NB4 (cell line): ENCODE data around the gene GPR35.

ENCODE experiments used
- DNase-seq: peaks from one replicate; pipeline ENCODE4 v3.0.0; 2010; ENCODE audit warnings: low read depth
- H3K4me3 ChIP-seq: one replicate; pipeline ENCODE4 v1.5.1; 2011; ENCODE audit warnings: mild to moderate bottlenecking, low read depth, low read length, moderate library complexity
- MYC ChIP-seq: IDR thresholded peaks from 2 replicates; pipeline ENCODE4 v1.6.1; 2011; ENCODE audit warnings: low read depth, low read length
- POLR2A ChIP-seq: IDR thresholded peaks from 2 replicates; pipeline ENCODE4 v1.6.1; 2011; ENCODE audit warnings: mild to moderate bottlenecking; ENCODE audit not compliant: insufficient read length; ENCODE audit errors: extremely low read depth
- TF ChIP-seq, protein P1 (sequence below): IDR thresholded peaks from one replicate; pipeline ENCODE4 v1.5.1; 2012; ENCODE audit warnings: low read depth, low read length
- TF ChIP-seq, protein P2 (sequence below): IDR thresholded peaks from 2 replicates; pipeline ENCODE4 v1.6.1; 2011; ENCODE audit warnings: low read depth, low read length

GPR35 gene

DNA sequence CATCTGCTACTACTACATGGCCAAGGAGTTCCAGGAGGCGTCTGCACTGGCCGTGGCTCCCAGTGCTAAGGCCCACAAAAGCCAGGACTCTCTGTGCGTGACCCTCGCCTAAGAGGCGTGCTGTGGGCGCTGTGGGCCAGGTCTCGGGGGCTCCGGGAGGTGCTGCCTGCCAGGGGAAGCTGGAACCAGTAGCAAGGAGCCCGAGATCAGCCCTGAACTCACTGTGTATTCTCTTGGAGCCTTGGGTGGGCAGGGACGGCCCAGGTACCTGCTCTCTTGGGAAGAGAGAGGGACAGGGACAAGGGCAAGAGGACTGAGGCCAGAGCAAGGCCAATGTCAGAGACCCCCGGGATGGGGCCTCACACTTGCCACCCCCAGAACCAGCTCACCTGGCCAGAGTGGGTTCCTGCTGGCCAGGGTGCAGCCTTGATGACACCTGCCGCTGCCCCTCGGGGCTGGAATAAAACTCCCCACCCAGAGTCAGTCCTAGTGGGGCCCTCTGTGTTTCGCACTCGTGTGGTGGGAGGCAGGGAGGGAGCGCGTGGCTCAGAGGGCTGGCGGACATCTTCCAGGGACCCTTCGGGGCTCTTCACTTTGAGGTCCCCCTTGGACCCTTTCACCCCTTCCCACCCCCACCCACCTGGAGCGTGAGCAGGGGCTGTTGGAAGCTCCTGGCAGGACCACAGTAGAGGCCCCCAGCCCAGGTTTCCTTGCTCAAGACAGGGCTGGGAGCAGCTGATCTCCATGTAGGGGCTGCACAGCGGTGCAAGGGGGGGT lies 5.7 kb downstream of the GPR35 start:
- TF ChIP-seq, protein P1, sequence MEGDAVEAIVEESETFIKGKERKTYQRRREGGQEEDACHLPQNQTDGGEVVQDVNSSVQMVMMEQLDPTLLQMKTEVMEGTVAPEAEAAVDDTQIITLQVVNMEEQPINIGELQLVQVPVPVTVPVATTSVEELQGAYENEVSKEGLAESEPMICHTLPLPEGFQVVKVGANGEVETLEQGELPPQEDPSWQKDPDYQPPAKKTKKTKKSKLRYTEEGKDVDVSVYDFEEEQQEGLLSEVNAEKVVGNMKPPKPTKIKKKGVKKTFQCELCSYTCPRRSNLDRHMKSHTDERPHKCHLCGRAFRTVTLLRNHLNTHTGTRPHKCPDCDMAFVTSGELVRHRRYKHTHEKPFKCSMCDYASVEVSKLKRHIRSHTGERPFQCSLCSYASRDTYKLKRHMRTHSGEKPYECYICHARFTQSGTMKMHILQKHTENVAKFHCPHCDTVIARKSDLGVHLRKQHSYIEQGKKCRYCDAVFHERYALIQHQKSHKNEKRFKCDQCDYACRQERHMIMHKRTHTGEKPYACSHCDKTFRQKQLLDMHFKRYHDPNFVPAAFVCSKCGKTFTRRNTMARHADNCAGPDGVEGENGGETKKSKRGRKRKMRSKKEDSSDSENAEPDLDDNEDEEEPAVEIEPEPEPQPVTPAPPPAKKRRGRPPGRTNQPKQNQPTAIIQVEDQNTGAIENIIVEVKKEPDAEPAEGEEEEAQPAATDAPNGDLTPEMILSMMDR: no peak
- TF ChIP-seq MYC (no peak), POLR2A (no peak)
- TF ChIP-seq, protein P2, sequence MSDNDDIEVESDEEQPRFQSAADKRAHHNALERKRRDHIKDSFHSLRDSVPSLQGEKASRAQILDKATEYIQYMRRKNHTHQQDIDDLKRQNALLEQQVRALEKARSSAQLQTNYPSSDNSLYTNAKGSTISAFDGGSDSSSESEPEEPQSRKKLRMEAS: no peak
- H3K4me3 ChIP-seq: no peak overlapping the region
- DNase-seq: no peak

DNA sequence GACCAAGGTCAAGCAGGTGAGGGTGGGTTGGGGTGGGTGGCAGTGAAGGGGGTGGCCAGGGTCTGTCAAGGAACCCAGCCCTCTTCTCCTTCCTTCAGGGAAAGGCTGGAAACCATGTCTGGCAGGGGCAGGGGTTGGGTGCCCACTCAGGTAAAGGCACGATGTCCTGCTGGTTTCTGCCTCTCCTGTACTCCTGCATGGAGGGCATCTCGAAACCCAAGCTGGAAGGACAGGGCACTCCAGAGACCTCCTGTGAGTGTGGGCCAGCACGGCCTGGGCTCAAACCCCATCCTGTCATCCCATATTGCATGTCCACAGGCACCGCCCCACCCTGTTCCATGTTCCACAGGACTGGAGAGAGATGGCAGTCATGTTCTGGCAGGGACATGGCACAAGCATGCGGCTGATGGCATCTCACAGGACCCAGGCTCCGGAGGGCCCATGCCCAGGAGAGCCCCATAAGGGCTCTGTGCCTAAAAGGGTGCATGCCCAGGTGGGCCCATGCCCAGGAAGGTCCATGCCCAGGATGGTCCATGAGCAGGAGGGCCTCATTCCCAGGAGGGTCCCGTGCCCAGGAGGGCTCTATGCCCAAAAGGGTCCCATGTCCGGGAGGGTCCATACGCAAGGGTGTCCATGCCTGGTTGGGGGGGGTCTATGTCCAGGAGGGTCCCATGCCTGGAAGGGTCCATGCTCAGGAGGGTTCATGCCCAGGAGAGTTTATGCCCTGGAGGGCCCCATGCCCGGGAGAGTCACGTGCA lies 6.4 kb downstream of the GPR35 start:
- TF ChIP-seq POLR2A: no peak
- no peak for TF ChIP-seq MYC
- TF ChIP-seq, protein P2: no peak
- TF ChIP-seq, protein P1: no peak
- no peak for DNase-seq
- no peak overlapping the region for H3K4me3 ChIP-seq

DNA sequence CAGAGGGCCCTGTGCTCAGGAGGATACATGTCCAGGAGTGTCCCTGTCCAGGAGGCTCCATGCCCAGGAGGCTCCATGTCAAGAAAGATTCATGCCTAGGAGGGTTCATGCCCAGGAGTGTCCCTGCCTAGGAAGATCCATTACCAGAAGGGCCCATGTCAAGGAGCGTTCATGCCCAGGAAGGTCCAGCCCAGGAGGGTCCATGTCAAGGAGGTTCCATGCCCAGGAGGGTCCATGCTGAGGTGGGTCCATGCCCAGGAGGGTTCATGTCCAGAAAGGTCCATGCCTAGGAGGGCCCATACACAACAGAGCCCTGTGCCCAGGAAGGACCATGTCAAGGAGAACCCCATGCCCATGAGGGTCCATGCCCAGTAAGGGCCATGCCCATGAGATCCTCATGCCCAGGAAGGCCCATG lies 7.0 kb downstream of the GPR35 start:
- no peak for DNase-seq
- TF ChIP-seq POLR2A: no peak
- TF ChIP-seq, protein P2: no peak
- TF ChIP-seq MYC: no peak
- TF ChIP-seq, protein P1: no peak
- no peak overlapping the region for H3K4me3 ChIP-seq

DNA sequence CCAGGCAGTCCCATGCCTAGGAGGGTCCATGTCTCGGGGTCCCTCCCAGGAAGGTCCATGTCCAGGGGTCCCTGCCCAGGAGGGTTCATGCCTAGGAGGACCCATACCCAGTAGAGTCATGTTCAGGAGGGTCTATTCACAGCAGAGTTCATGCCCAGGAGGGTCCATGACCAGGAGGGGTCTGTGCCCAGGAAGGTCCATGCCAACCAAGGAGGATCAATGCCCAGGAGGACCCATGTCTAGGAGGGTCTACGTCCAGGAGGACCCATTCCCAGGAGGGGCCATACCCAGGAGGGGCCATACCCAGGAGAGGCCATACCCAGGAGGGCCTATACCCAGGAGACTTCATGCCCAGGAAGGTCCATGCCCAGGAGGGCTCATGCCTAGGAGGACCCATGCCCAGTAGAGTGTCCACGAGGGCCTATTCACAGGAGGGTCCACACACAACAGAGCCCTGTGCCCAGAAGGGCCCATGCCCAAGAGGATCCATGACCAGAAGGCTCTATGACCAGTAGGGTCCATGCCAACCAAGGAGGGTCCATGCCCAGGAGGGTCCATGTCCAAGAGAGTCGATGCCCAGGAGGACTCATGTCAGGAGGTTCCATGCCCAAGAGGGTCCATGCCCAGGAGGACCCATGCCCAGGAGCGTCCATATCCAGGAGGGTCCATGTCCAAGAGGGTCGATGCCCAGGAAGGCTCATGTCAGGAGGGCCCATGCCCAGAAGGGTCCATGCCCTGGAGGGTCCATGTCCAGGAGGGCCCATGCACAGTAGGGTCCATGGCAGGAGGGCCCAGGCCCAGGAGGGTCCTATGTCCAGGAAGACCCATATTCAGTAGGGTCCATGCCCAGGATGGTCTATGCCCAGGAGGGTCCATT lies 10.1 kb downstream of the GPR35 start:
- DNase-seq: no peak
- TF ChIP-seq, protein P2: no peak
- no peak for TF ChIP-seq POLR2A
- TF ChIP-seq, protein P1: no peak
- TF ChIP-seq MYC: no peak
- H3K4me3 ChIP-seq: no peak overlapping the region

DNA sequence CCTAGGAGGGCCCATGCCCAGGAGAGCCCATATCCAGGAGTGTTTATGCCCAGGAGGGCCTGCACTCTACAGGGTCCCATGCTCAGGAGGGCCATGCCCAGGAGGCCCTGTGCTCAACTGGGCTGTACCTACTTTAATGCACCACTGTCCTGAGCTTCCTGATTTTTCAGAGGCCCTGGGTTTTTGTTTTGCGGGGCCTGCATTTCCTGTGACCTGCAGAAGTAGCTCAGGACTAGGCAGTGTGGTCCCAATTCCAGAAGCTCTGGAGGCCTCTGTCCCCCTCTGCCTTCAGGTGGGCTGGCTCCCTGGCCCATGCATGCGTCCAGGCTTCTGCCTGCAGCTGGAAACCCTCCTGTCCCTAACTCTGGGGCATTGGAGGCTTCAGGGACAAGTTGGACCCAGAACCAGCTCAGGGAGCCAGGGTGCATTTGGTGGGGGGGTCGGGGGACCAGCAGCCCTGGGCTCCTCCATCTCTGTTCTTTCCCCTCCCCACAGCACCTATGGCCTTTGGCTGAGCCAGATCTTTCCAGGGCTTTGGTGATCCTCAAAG lies 10.8 kb downstream of the GPR35 start:
- no peak overlapping the region for H3K4me3 ChIP-seq
- TF ChIP-seq POLR2A (no peak), MYC (no peak)
- TF ChIP-seq, protein P1: no peak
- TF ChIP-seq, protein P2: no peak
- no peak for DNase-seq
